Lung (tissue), 12 donors: ENCODE data around the gene SLC35G1. TPM values are rescaled to one million over a fixed set of nuclear protein-coding genes. Genes with fewer than 3 reads are reported as not detected.
A peak's percentile ranks its signal among the peaks of the same experiment; 100 is the strongest.

Experiments
- ATAC-seq: fragments of 200-7000 bp; cut with Tn5 transposase; one replicate; pipeline ENCODE4 v1.9.1; 2020; ENCODE audit warnings: moderate number of reproducible peaks; ENCODE audit not compliant: insufficient read depth, low FRiP score
- DNase-seq, 3 donors: peaks; one replicate each; pipeline ENCODE4 v3.0.0-alpha.2; 2013 to 2017
- H3K27ac ChIP-seq, 2 donors: one replicate each; pipeline ENCODE4 v1.5.1; 2013; ENCODE audit warnings: mild to moderate bottlenecking in 2 of 2, moderate library complexity in 2 of 2, control low read depth in 1 of 2, inconsistent platforms in 1 of 2, low read depth in 1 of 2, low read length in 1 of 2
- H3K27me3 ChIP-seq, 3 donors: one replicate each; pipeline ENCODE4 v1.5.1; 2013; ENCODE audit warnings: low read length in 2 of 3; ENCODE audit not compliant: control insufficient read depth in 3 of 3, insufficient read depth in 3 of 3
- H3K36me3 ChIP-seq, 4 donors: one replicate each; pipeline ENCODE4 v1.5.1; 2013; ENCODE audit warnings: low read length in 4 of 4, mild to moderate bottlenecking in 1 of 4, moderate library complexity in 1 of 4; ENCODE audit not compliant: control insufficient read depth in 4 of 4, insufficient read depth in 4 of 4
- H3K4me1 ChIP-seq, 5 donors: one replicate each; pipeline ENCODE4 v1.5.1; 2013; ENCODE audit warnings: low read length in 5 of 5, mild to moderate bottlenecking in 2 of 5, moderate library complexity in 1 of 5; ENCODE audit not compliant: control insufficient read depth in 5 of 5, insufficient read depth in 5 of 5
- H3K4me3 ChIP-seq: one replicate; pipeline ENCODE4 v1.5.1; 2013; ENCODE audit warnings: mild to moderate bottlenecking, control low read depth, moderate library complexity
- H3K9ac ChIP-seq, 2 donors: one replicate each; pipeline ENCODE4 v1.5.1; 2013; ENCODE audit warnings: low read length in 2 of 2, control low read depth in 1 of 2; ENCODE audit not compliant: insufficient read depth in 1 of 2
- H3K9me3 ChIP-seq, 4 donors: one replicate each; pipeline ENCODE4 v1.5.1; 2013; ENCODE audit warnings: low read length in 3 of 4, mild to moderate bottlenecking in 1 of 4, moderate library complexity in 1 of 4; ENCODE audit not compliant: control insufficient read depth in 4 of 4, insufficient read depth in 3 of 4
- CTCF ChIP-seq: IDR thresholded peaks from 2 replicates; pipeline ENCODE4 v1.5.1; 2012; ENCODE audit warnings: mild to moderate bottlenecking; ENCODE audit errors: control extremely low read depth, extremely low read depth
- WGBS, 2 donors: extraction: QIAGEN DNeasy Blood & Tissue Kit; methylation state at CpG; one replicate each; pipeline ENCODE4 v1.1.7; 2013; 5-methylcytosine and 5-hydroxymethylcytosine counted together
- polyA plus RNA-seq, 2 donors: library from polyadenylated mRNA; stranded (reverse); fragments of 200-250 nt; gene quantifications; one replicate each; pipeline ENCODE4 v1.2.1, GENCODE V29; 2013
- total RNA-seq, 2 donors: library from RNA; depleted of rRNA in 1 of 2; stranded (reverse); fragments of >200 nt in 1 of 2; gene quantifications; one replicate each; pipeline ENCODE4 v1.2.1, GENCODE V29; 2014 to 2021
- donor health status: control.
- donor health status: control.
- donor health status: Bipolar disorder and iron deficiency.
- donor health status: healthy.
- donor health status: DM: yes; HTN: yes; CAD: no.

SLC35G1 gene
- total and polyA plus RNA-seq, 4 donors, result 1.6 to 3.8 (median 2.0) TPM

- Histone ChIP-seq H3K9ac (no peak overlapping the region), H3K27me3 (no peaks in the 10 kb centered on the region), H3K4me1 (peaks cover 0 to 13% (median 2%) of the 10 kb centered on the region in 5 donors), H3K9me3 (no peaks in the 10 kb centered on the region), H3K36me3 (peaks cover 0 to 11% (median 0%) of the 10 kb centered on the region in 4 donors), H3K4me3 (no peak overlapping the region), H3K27ac (no peak overlapping the region)
- ATAC-seq, result no peak
- DNase-seq, result no peak
- 93 to 94% methylated on average over 2 of the region's 2 CpGs for WGBS, 2 donors
- no peak for TF ChIP-seq CTCF
These were observed 18.7 kb downstream of the SLC35G1 start for GRCh38 chr10:93912444-93912843.

GRCh38 chr10:93913706-93914105 is 19.9 kb downstream of the SLC35G1 start:
- Histone ChIP-seq H3K27ac (no peak overlapping the region), H3K4me1 (peaks cover 0 to 17% (median 2%) of the 10 kb centered on the region in 5 donors), H3K9ac (no peak overlapping the region), H3K27me3 (no peaks in the 10 kb centered on the region), H3K4me3 (no peak overlapping the region), H3K9me3 (no peaks in the 10 kb centered on the region), H3K36me3 (peaks cover 0 to 3% (median 0%) of the 10 kb centered on the region in 4 donors)
- DNase-seq, result no peak
- no peak for TF ChIP-seq CTCF
- no peak for ATAC-seq
- 70 to 76% methylated on average over 3 of the region's 3 CpGs for WGBS, 2 donors

- peak; percentile 39 for ATAC-seq
- peaks cover 0 to 17% (median 2%) of the 10 kb centered on the region in 5 donors for H3K4me1 ChIP-seq
- TF ChIP-seq CTCF, result no peak
These were observed 21.8 kb downstream of the SLC35G1 start for GRCh38 chr10:93915598-93915997.

More at GRCh38 chr10:93915598-93915997, 21.8 kb downstream of the SLC35G1 start:
- H3K9ac ChIP-seq, result no peak overlapping the region
- no peaks in the 10 kb centered on the region for H3K27me3 ChIP-seq
- no peak overlapping the region for H3K4me3 ChIP-seq
- H3K27ac ChIP-seq, result no peak overlapping the region
- DNase-seq, result peak in 2 of 3 donors; percentile 28 to 38
- H3K9me3 ChIP-seq, result no peaks in the 10 kb centered on the region
- 66 to 91% methylated on average over 6 of the region's 6 CpGs for WGBS, 2 donors
- H3K36me3 ChIP-seq, result peaks cover 0 to 3% (median 0%) of the 10 kb centered on the region in 4 donors
